K562 (cell line): ENCODE results near the gene TFB2M. TPM values are rescaled to one million over a fixed set of nuclear protein-coding genes. Genes with fewer than 3 reads are reported as not detected.
A peak's percentile ranks its signal among the peaks of the same experiment; 100 is the strongest.

Experiments used
- CEBPB ChIP-seq: fragments of 450-650 bp; IDR thresholded peaks from 2 replicates; pipeline ENCODE4 v1.6.1; 2016; ENCODE audit warnings: missing genetic modification characterization, missing compliant biosample characterization
- CHD1 ChIP-seq: fragments of 200-600 bp; sonication (generic); IDR thresholded peaks from one replicate; pipeline ENCODE4 v1.6.1; 2012; ENCODE audit warnings: mild to moderate bottlenecking, moderate library complexity, low read length, inconsistent platforms
- ILK ChIP-seq: fragments of 450-650 bp; IDR thresholded peaks from 2 replicates; pipeline ENCODE4 v1.6.1; 2016; ENCODE audit warnings: missing genetic modification characterization, low read depth, mild to moderate bottlenecking, missing compliant biosample characterization, moderate library complexity, borderline replicate concordance
- IRF2 ChIP-seq: sonication (generic); formaldehyde crosslinking; IDR thresholded peaks from 2 replicates; pipeline ENCODE4 v1.8.1; 2022; ENCODE audit warnings: mild to moderate bottlenecking, missing genetic modification reagents
- MYC ChIP-seq, 2 experiments: fragments of 250-450 bp in 1 of 2; sonication (Bioruptor Pico) in 1 of 2; IDR thresholded peaks; 2 replicates each; pipeline versions ENCODE4 v1.5.1 to v1.6.1; 2012 to 2021; ENCODE audit warnings: low read depth in 2 of 2, borderline replicate concordance in 1 of 2, improper control_type of control experiment in 1 of 2, low read length in 1 of 2, mild to moderate bottlenecking in 1 of 2, moderate library complexity in 1 of 2
- NFIC ChIP-seq: fragments of 450-650 bp; IDR thresholded peaks from 2 replicates; pipeline ENCODE4 v1.6.1; 2017; ENCODE audit warnings: mild to moderate bottlenecking, inconsistent platforms
- NR2C1 ChIP-seq, 2 experiments: fragments of 450-650 bp; IDR thresholded peaks; 2 replicates each; pipeline ENCODE4 v1.6.1; 2017; ENCODE audit warnings: mild to moderate bottlenecking in 2 of 2, antibody characterized with exemption in 1 of 2, inconsistent platforms in 1 of 2, missing compliant biosample characterization in 1 of 2, missing genetic modification characterization in 1 of 2
- PHB ChIP-seq: fragments of 250-450 bp; sonication (Bioruptor Pico); IDR thresholded peaks from 2 replicates; pipeline ENCODE4 v1.5.0; 2021
- ZNF785 ChIP-seq: fragments of 250-450 bp; sonication (Bioruptor Pico); IDR thresholded peaks from 2 replicates; pipeline ENCODE4 v1.4.0; 2020; ENCODE audit warnings: mild to moderate bottlenecking
- polyA plus RNA-seq, 8 experiments: library from polyadenylated mRNA; depleted of rRNA in 4 of 8; stranded (reverse) in 5 of 8; unstranded in 3 of 8; fragments of >200 nt; fragmentation: Nextera tagmentation in 2 of 8; fragmentation: Illumina TruSeq in 1 of 8; extraction: Ambion mirVana in 2 of 8; extraction: Trizol in 1 of 8; gene quantifications; 2 replicates each; pipeline versions ENCODE4 v1.2.1 to v1.2.3, GENCODE V29; 2011 to 2014; ENCODE audit warnings: inconsistent platforms in 1 of 8, missing spikeins in 1 of 8
- total RNA-seq, 7 experiments: library from RNA; depleted of rRNA in 6 of 7; stranded (reverse); fragments of >200 nt in 6 of 7; fragmentation: Illumina TruSeq in 2 of 7; extraction: Trizol in 2 of 7; gene quantifications; 2 replicates each; pipeline versions ENCODE4 v1.2.1 to v1.2.3, GENCODE V29; 2011 to 2021; ENCODE audit warnings: low replicate concordance in 1 of 7
- TF ChIP-seq, protein P1 (sequence below), 2 experiments: fragments of 450-650 bp in 1 of 2; sonication (generic) in 1 of 2; formaldehyde crosslinking in 1 of 2; IDR thresholded peaks; 2 replicates each; pipeline versions ENCODE4 v1.7.1 to v1.9.0; 2016 to 2022; ENCODE audit warnings: inconsistent platforms in 1 of 2, mild to moderate bottlenecking in 1 of 2, missing genetic modification reagents in 1 of 2
- TF ChIP-seq, protein P2 (sequence below): fragments of 450-650 bp; conservative IDR thresholded peaks from 2 replicates; pipeline ENCODE4 v1.6.1; 2016; ENCODE audit warnings: missing genetic modification characterization, low read depth, mild to moderate bottlenecking, control low read depth, missing compliant biosample characterization
- TF ChIP-seq, protein P3 (sequence below), 2 experiments: fragments of 450-650 bp; conservative IDR thresholded peaks; 2 replicates each; pipeline ENCODE4 v1.6.1; 2017; ENCODE audit warnings: mild to moderate bottlenecking in 2 of 2, moderate library complexity in 2 of 2

The TFB2M gene
- total and polyA plus RNA-seq, 9 of the 15 experiments (the other 6 are each of a cell fraction or from before 2014, with no cell fraction given), result 55.1 to 162 (median 70.6) TPM

DNA sequence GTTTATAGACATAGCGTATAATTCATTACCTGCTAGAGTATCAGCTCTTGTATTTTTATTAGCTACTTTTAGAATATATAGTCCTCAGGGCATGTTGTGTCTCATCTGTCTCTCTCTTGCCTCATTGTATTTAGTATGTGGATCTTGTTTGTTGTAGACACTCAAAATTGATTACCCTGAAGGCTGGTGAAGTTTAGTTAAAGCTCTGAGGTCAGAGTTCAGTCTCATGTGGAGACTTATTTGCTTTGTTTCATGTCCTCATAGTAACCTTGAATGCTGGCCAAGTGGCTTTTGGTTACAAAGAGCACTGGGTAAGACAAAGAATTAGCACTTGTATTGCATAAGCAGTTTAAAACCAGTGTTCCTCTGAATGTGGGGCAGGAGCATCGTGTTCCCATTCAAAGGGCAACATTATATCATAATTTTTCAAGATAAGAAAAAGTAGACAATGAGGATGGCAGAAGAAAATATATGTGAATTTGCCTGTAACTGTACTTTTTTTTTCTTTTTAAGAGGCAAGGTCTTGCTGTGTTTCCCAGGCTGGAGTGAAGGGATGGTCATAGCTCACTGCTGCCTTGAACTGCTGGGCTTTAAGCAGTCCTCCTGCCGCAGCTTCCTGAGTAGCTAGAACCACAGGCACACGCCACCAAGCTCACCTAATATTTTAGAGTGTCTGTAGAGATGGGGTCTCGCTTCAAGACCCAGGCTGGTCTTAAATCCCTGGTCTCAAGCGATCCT is 17.6 kb upstream of the TFB2M start (continued):
- TF ChIP-seq, protein P1, sequence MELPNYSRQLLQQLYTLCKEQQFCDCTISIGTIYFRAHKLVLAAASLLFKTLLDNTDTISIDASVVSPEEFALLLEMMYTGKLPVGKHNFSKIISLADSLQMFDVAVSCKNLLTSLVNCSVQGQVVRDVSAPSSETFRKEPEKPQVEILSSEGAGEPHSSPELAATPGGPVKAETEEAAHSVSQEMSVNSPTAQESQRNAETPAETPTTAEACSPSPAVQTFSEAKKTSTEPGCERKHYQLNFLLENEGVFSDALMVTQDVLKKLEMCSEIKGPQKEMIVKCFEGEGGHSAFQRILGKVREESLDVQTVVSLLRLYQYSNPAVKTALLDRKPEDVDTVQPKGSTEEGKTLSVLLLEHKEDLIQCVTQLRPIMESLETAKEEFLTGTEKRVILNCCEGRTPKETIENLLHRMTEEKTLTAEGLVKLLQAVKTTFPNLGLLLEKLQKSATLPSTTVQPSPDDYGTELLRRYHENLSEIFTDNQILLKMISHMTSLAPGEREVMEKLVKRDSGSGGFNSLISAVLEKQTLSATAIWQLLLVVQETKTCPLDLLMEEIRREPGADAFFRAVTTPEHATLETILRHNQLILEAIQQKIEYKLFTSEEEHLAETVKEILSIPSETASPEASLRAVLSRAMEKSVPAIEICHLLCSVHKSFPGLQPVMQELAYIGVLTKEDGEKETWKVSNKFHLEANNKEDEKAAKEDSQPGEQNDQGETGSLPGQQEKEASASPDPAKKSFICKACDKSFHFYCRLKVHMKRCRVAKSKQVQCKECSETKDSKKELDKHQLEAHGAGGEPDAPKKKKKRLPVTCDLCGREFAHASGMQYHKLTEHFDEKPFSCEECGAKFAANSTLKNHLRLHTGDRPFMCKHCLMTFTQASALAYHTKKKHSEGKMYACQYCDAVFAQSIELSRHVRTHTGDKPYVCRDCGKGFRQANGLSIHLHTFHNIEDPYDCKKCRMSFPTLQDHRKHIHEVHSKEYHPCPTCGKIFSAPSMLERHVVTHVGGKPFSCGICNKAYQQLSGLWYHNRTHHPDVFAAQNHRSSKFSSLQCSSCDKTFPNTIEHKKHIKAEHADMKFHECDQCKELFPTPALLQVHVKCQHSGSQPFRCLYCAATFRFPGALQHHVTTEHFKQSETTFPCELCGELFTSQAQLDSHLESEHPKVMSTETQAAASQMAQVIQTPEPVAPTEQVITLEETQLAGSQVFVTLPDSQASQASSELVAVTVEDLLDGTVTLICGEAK (IDR thresholded peaks at IDR 0.05), result 0 out of 2 replicates have a peak, but pooled peaks have one; percentile 3
- TF ChIP-seq, protein P1 (CRISPR knock-in tag; IDR thresholded peaks at IDR 0.05), result no peak
- TF ChIP-seq, protein P2, sequence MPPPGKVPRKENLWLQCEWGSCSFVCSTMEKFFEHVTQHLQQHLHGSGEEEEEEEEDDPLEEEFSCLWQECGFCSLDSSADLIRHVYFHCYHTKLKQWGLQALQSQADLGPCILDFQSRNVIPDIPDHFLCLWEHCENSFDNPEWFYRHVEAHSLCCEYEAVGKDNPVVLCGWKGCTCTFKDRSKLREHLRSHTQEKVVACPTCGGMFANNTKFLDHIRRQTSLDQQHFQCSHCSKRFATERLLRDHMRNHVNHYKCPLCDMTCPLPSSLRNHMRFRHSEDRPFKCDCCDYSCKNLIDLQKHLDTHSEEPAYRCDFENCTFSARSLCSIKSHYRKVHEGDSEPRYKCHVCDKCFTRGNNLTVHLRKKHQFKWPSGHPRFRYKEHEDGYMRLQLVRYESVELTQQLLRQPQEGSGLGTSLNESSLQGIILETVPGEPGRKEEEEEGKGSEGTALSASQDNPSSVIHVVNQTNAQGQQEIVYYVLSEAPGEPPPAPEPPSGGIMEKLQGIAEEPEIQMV (tag), result no peak
- no peak for TF ChIP-seq IRF2 (CRISPR knock-in tag)
- no peak for TF ChIP-seq MYC (IDR thresholded peaks at IDR 0.05; ENCODE audit: low read depth, low read length)
- TF ChIP-seq MYC (CRISPR knock-in tag; IDR thresholded peaks at IDR 0.05; ENCODE audit: borderline replicate concordance, low read depth), result no peak
- no peak for TF ChIP-seq PHB (CRISPR knock-in tag)
- no peak for TF ChIP-seq CHD1
- no peak for TF ChIP-seq ZNF785 (CRISPR knock-in tag)
- TF ChIP-seq NR2C1 (IDR thresholded peaks at IDR 0.05), result peak; percentile 69
- TF ChIP-seq NR2C1 (tag; IDR thresholded peaks at IDR 0.05), result peak; percentile 85
- TF ChIP-seq ILK (tag), result no peak
- TF ChIP-seq, protein P3, sequence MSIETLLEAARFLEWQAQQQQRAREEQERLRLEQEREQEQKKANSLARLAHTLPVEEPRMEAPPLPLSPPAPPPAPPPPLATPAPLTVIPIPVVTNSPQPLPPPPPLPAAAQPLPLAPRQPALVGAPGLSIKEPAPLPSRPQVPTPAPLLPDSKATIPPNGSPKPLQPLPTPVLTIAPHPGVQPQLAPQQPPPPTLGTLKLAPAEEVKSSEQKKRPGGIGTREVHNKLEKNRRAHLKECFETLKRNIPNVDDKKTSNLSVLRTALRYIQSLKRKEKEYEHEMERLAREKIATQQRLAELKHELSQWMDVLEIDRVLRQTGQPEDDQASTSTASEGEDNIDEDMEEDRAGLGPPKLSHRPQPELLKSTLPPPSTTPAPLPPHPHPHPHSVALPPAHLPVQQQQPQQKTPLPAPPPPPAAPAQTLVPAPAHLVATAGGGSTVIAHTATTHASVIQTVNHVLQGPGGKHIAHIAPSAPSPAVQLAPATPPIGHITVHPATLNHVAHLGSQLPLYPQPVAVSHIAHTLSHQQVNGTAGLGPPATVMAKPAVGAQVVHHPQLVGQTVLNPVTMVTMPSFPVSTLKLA (conservative IDR thresholded peaks at IDR 0.05), result 0 out of 4 replicates have a peak, but pooled peaks of 1 of the 2 experiments have one; percentile 25
- peak; percentile 67 for TF ChIP-seq CEBPB
- TF ChIP-seq NFIC, result peak; percentile 39
